ENCODE data around the gene ZNF292. TPM values are rescaled to one million over a fixed set of nuclear protein-coding genes. Genes with fewer than 3 reads are reported as not detected.

Gene ZNF292
- total and polyA plus RNA-seq, 2 donors (not counting 3 experiments of a cell fraction or from before 2014, with no cell fraction given) = 3.5 to 24.9 TPM

DNA sequence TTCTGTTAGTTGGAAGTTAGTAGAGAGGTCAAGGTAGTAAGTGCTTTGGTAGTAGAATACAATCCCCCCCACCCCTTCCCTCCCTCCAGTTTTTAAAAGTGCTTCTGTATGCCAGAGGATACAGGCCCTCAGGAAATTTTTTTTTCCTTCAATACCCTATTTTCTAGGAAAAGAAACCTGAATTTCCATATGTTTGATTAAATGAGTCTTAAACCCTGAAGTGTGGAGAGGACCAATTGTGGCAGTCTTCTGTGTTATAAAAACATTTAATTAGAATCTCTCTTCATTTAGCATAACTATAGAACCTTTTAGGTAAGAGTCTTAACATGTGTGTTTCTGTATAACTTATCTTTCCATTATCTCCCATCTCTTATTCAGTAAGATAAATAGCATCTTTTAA, 59.5 kb downstream of the ZNF292 start:
- peaks cover 0 to 9% of the 10 kb centered on the region in 2 experiments for H3K36me3 ChIP-seq (ENCODE audit: control insufficient read depth in 2 of 2, extremely low read depth in 1 of 2, insufficient read depth in 2 of 2, low read length in 2 of 2)
- CTCF ChIA-PET = interaction anchor here (0.9 kb wide), 1 partner anchor 76 kb away, joined by 3 read pairs; no protein-coding TSS in a partner anchor
- no peak overlapping the region for H3K9ac ChIP-seq (replicated peaks; ENCODE audit: extremely low read depth, insufficient read depth, low read length)
- H3K4me1 ChIP-seq (ENCODE audit: control insufficient read depth, extremely low read depth, insufficient read depth, low read length) = no peaks in the 10 kb centered on the region
- H3K4me2 ChIP-seq (ENCODE audit: insufficient read depth, low read length) = no peak overlapping the region
- no peaks in the 10 kb centered on the region for H3K27me3 ChIP-seq (ENCODE audit: control insufficient read depth in 2 of 2, insufficient read depth in 2 of 2, low read length in 2 of 2)
- peaks cover 22% of the 10 kb centered on the region for H3K79me2 ChIP-seq (ENCODE audit: control insufficient read depth, insufficient read depth, low read length)
- TF ChIP-seq, protein P1, sequence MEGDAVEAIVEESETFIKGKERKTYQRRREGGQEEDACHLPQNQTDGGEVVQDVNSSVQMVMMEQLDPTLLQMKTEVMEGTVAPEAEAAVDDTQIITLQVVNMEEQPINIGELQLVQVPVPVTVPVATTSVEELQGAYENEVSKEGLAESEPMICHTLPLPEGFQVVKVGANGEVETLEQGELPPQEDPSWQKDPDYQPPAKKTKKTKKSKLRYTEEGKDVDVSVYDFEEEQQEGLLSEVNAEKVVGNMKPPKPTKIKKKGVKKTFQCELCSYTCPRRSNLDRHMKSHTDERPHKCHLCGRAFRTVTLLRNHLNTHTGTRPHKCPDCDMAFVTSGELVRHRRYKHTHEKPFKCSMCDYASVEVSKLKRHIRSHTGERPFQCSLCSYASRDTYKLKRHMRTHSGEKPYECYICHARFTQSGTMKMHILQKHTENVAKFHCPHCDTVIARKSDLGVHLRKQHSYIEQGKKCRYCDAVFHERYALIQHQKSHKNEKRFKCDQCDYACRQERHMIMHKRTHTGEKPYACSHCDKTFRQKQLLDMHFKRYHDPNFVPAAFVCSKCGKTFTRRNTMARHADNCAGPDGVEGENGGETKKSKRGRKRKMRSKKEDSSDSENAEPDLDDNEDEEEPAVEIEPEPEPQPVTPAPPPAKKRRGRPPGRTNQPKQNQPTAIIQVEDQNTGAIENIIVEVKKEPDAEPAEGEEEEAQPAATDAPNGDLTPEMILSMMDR (IDR thresholded peaks at IDR 0.05; ENCODE audit: extremely low read depth in 1 of 2, insufficient read depth in 1 of 2, low read depth in 1 of 2, low read length in 2 of 2) = no peak
- TF ChIP-seq GATA2 (IDR thresholded peaks at IDR 0.05; ENCODE audit: insufficient read depth, insufficient read length, low read depth, low read length) = no peak
- no peak for TF ChIP-seq MYC (IDR thresholded peaks at IDR 0.05; ENCODE audit: low read depth, low read length)
- no peak for TF ChIP-seq POLR2AphosphoS5 (IDR thresholded peaks at IDR 0.05; ENCODE audit: insufficient read depth, low read depth, low read length)
- TF ChIP-seq EZH2 (IDR thresholded peaks at IDR 0.05; ENCODE audit: borderline replicate concordance, low read depth, low read length, severe bottlenecking) = no peak
- TF ChIP-seq JUN (IDR thresholded peaks at IDR 0.05; ENCODE audit: borderline replicate concordance, insufficient read depth, insufficient read length, low read depth) = no peak
- no peak for TF ChIP-seq POLR2A (IDR thresholded peaks at IDR 0.05; ENCODE audit: low read depth, low read length)
- TF ChIP-seq MAX (IDR thresholded peaks at IDR 0.05; ENCODE audit: insufficient read depth, insufficient read length) = no peak
- TF ChIP-seq FOS (IDR thresholded peaks at IDR 0.05; ENCODE audit: borderline replicate concordance, insufficient read depth, low read length) = no peak
- POLR2A ChIA-PET = no interaction called here
- DNase-seq (ENCODE audit: low read depth, low spot score) = no peak
- no peak overlapping the region for H2AFZ ChIP-seq (ENCODE audit: low read depth, low read length)
- BruUV-seq (replicated peaks) = no TSS peak
- no peaks in the 10 kb centered on the region for H3K9me1 ChIP-seq (replicated peaks; ENCODE audit: control insufficient read depth, extremely low read depth, insufficient read depth, low read length)
- H3K9me3 ChIP-seq (replicated peaks; ENCODE audit: control insufficient read depth, insufficient read depth, low read length) = no peaks in the 10 kb centered on the region
- no peak for FAIRE-seq
- intact Hi-C loops (cut with micrococcal nuclease) = no loop called here
- dilution Hi-C loops (cut with MboI; ENCODE audit: extremely low pct_ligation_motif_present, low sequenced_read_pairs) = no loop called here
- peaks cover 1% of the 10 kb centered on the region for H4K20me1 ChIP-seq (replicated peaks; ENCODE audit: control insufficient read depth, extremely low read depth, insufficient read depth, low read length)
- no peak overlapping the region for H3K4me3 ChIP-seq (replicated peaks in 1 of 3; ENCODE audit: insufficient read depth in 1 of 3, low read depth in 1 of 3, low read length in 3 of 3)
- no peak overlapping the region for H3K27ac ChIP-seq (ENCODE audit: insufficient read depth, low read depth, low read length)
